ENCODE data around the gene TFCP2L1. TPM values are rescaled to one million over a fixed set of nuclear protein-coding genes. Genes with fewer than 3 reads are reported as not detected.

Gene TFCP2L1, protein sequence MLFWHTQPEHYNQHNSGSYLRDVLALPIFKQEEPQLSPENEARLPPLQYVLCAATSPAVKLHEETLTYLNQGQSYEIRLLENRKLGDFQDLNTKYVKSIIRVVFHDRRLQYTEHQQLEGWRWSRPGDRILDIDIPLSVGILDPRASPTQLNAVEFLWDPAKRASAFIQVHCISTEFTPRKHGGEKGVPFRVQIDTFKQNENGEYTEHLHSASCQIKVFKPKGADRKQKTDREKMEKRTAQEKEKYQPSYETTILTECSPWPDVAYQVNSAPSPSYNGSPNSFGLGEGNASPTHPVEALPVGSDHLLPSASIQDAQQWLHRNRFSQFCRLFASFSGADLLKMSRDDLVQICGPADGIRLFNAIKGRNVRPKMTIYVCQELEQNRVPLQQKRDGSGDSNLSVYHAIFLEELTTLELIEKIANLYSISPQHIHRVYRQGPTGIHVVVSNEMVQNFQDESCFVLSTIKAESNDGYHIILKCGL
- total RNA-seq (2012; rRNA removed) (not detected in 2 replicates), polyA plus RNA-seq (2012; rRNA removed) (not detected in 2 replicates), Bru-seq, nascent RNA (percentile 2 among the genes with signal in this experiment), BruChase-seq, experiment 1, labeled RNA remaining after a 6-hour chase (not detected), BruChase-seq, experiment 2, labeled RNA remaining after a 2-hour chase (percentile 5 among the genes with signal in this experiment)
- polyA plus RNA-seq (2012; cell fraction: cytosol; rRNA removed) = not detected in 2 replicates
- polyA plus RNA-seq (2012; cell fraction: nucleus; rRNA removed; ENCODE audit: low replicate concordance) = not detected in 2 replicates
- long read RNA-seq = 0 reads

DNA sequence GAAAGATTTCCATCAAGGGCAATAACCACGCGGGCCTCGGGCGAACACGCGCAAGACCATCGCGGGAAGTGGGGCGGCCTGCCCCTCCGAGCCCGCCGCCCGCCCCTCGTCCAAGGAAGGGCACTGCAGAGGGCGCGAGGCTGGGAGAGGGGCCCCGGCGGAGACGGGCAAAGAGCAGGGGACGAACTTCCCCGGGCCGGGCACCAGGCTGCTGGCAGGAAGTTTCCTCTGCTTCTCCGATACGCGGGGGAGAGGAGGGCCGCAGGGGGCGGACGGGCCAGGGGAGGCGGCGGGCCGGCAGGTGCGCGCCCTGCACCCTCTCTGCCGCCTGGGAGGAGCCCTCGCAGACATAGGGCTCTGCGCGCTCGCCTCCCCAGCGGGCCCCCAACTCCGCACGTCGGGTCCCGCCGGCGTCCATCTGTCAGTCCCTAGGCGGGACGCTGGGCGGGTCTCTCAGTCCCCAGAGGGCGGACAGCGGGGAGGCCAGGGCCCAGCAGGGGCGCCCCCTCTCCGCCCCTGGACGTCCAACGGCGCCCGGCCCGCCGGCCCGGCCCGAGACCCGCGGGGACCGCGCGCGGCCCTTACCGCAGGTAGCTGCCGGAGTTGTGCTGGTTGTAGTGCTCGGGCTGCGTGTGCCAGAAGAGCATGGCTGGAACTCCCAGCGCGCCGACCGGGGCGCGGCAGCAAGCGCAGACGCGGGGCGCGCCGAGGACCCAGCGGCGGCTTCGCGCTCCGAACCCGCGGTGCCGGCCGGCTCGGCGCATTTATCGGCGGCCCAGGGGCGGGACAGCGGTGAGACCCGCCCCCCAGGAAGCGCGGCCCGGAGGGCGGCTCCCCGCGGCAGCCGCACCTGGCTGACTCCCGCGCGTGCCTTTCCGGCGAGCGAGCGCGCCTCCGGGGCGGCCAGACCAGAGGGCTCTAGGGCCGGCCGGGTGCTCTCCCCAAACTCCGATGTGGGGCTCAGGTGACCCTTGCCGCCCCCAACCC is at the start of gene TFCP2L1:
TFCP2L1 (minus strand) TSS at position 740 of the 987 bp plus-strand sequence; CDS start at position 647, 93 bp downstream.
- BruUV-seq (replicated peaks) = no TSS peak
- Histone ChIP-seq H3K36me3 (ENCODE audit: control insufficient read depth, insufficient read depth, low read length) (no peaks in the 10 kb centered on the region), H4K8ac (ENCODE audit: low read depth in 2 of 2, low read length in 2 of 2) (no peak within 1 kb of the TSS), H3K18ac (ENCODE audit: low read depth, low read length) (no peak within 1 kb of the TSS), H3K56ac (ENCODE audit: extremely low read depth, insufficient read depth, low read length) (no peak within 1 kb of the TSS), H2BK120ac (ENCODE audit: low read depth, low read length) (no peak within 1 kb of the TSS), H2AK5ac (ENCODE audit: low read depth, low read length) (no peak within 1 kb of the TSS), H2BK5ac (ENCODE audit: low read depth, low read length, poor library complexity, severe bottlenecking) (no peak within 1 kb of the TSS), H3K27ac (ENCODE audit: insufficient read depth, low read length) (no peak within 1 kb of the TSS), H3K23ac (ENCODE audit: low read depth, low read length) (no peak within 1 kb of the TSS), H4K20me1 (ENCODE audit: insufficient read depth, low read length) (no peaks in the 10 kb centered on the region), H2AK9ac (replicated peaks; ENCODE audit: low read depth, low read length, poor library complexity) (no peak within 1 kb of the TSS), H3K9me3 (ENCODE audit: control insufficient read depth, insufficient read depth, low read length) (no peaks in the 10 kb centered on the region), H4K5ac (ENCODE audit: low read depth, low read length) (no peak within 1 kb of the TSS), H3K4me3 (ENCODE audit: insufficient read depth, low read depth, low read length) (no peak within 1 kb of the TSS), H3K14ac (replicated peaks; ENCODE audit: low read depth, low read length) (no peak within 1 kb of the TSS), H3K4me2 (ENCODE audit: low read depth, low read length) (no peak within 1 kb of the TSS), H2BK20ac (ENCODE audit: low read depth, low read length) (no peak within 1 kb of the TSS), H3K79me1 (ENCODE audit: low read depth in 1 of 2, low read length in 2 of 2) (no peaks in the 10 kb centered on the region), H3K9me1 (ENCODE audit: insufficient read depth, low read length) (no peaks in the 10 kb centered on the region), H2AFZ (replicated peaks; ENCODE audit: low read length, poor library complexity) (peak within 1 kb of the TSS; percentile 32), H2BK15ac (ENCODE audit: low read depth, low read length) (no peak within 1 kb of the TSS), H4K91ac (ENCODE audit: insufficient read depth, low read depth, low read length) (no peak within 1 kb of the TSS), H3K9ac (ENCODE audit: low read depth, low read length) (no peak within 1 kb of the TSS), H3K4me1 (ENCODE audit: control insufficient read depth, insufficient read depth, low read length) (no peaks in the 10 kb centered on the region), H3K27me3 (ENCODE audit: control insufficient read depth, insufficient read depth, low read length) (peaks cover 63% of the 10 kb centered on the region), H3K4ac (ENCODE audit: low read depth, low read length) (no peak within 1 kb of the TSS)
- peak; percentile 21; the same call in 1 of the 2 replicates for ATAC-seq (ENCODE audit: low read depth)
- DNase-seq = no peak
- dilution Hi-C loops (cut with HindIII; ENCODE audit: low sequenced_read_pairs, unreplicated experiment) (no loop called here), in situ Hi-C loops (cut with MboI; ENCODE audit: low sequenced_read_pairs) (no loop called here), intact Hi-C loops (cut with micrococcal nuclease) (no loop called here)
- whole genome bisulfite sequencing, 2 experiments (ENCODE audit: extremely low coverage in 2 of 2, insufficient read length in 1 of 2) = 3% methylated on average over 84 of the region's 119 CpGs; no CpG with 5 or more reads in 1 of the 2 experiments
- TF ChIP-seq MAFK (IDR thresholded peaks at IDR 0.05; ENCODE audit: low read depth, low read length) = no peak
- ChIA-PET CTCF (no interaction called here), POLR2A (ENCODE audit: unreplicated experiment) (no interaction called here)
